ENCODE measurements around the gene NOL4L.

The NOL4L gene

GRCh38 chr20:32577023-32577422 lies 8.1 kb downstream of the NOL4L start:
- no peak for TF ChIP-seq CTCF (conservative IDR thresholded peaks at IDR 0.05)
- no peak overlapping the region for H3K27ac ChIP-seq

GRCh38 chr20:32576560-32576959 lies 8.6 kb downstream of the NOL4L start:
- no peak overlapping the region for H3K27ac ChIP-seq

GRCh38 chr20:32575805-32576204 lies 9.3 kb downstream of the NOL4L start:
- H3K27ac ChIP-seq = no peak overlapping the region
- no peak for TF ChIP-seq CTCF (conservative IDR thresholded peaks at IDR 0.05)

More at GRCh38 chr20:32576560-32576959, 8.6 kb downstream of the NOL4L start:
- TF ChIP-seq CTCF (conservative IDR thresholded peaks at IDR 0.05) = no peak

GRCh38 chr20:32575227-32575581 lies 9.9 kb downstream of the NOL4L start:
- no peak for TF ChIP-seq CTCF (conservative IDR thresholded peaks at IDR 0.05)
- H3K27ac ChIP-seq = no peak overlapping the region

- H3K27ac ChIP-seq = no peak overlapping the region
- no peak for TF ChIP-seq CTCF (conservative IDR thresholded peaks at IDR 0.05)
These were observed 10.6 kb downstream of the NOL4L start for GRCh38 chr20:32574296-32575226.

- no peak overlapping the region for H3K27ac ChIP-seq
- no peak for TF ChIP-seq CTCF (conservative IDR thresholded peaks at IDR 0.05)
These were observed 11.8 kb downstream of the NOL4L start for GRCh38 chr20:32573167-32573851.

GRCh38 chr20:32572271-32572968 lies 12.7 kb downstream of the NOL4L start:
- TF ChIP-seq CTCF (conservative IDR thresholded peaks at IDR 0.05) = no peak
- H3K27ac ChIP-seq = no peak overlapping the region
